OCI-LY1 (cell line): ENCODE measurements around the gene CSRP1.

Experiments used
- H2AFZ ChIP-seq: fragments of 200-600 bp; sonication (generic), shearing (Covaris generic); 2 replicates; pipeline ENCODE4 v1.6.0; 2014; ENCODE audit warnings: antibody characterized with exemption, mild to moderate bottlenecking, low read length
- H3F3A ChIP-seq: fragments of 200-600 bp; sonication (generic), shearing (Covaris generic); 2 replicates; pipeline ENCODE4 v1.6.0; 2014; ENCODE audit warnings: mild to moderate bottlenecking, antibody characterized with exemption, low read length, moderate library complexity; ENCODE audit not compliant: insufficient read depth
- H3K27ac ChIP-seq: fragments of 200-600 bp; sonication (generic); 2 replicates; pipeline ENCODE4 v1.5.1; 2014; ENCODE audit warnings: low read length, mixed run types, mild to moderate bottlenecking, low read depth; ENCODE audit not compliant: poor library complexity, severe bottlenecking
- H3K27me3 ChIP-seq: fragments of 200-600 bp; sonication (generic); 2 replicates; pipeline ENCODE4 v1.6.0; 2014; ENCODE audit warnings: antibody characterized with exemption, mild to moderate bottlenecking, low read length, moderate library complexity; ENCODE audit not compliant: insufficient read depth
- H3K36me3 ChIP-seq: fragments of 200-600 bp; sonication (generic); 2 replicates; pipeline ENCODE4 v1.6.1; 2014; ENCODE audit warnings: mild to moderate bottlenecking, antibody characterized with exemption, low read length, moderate library complexity, mixed read lengths; ENCODE audit not compliant: insufficient read depth
- H3K4me1 ChIP-seq: fragments of 200-600 bp; sonication (generic); 2 replicates; pipeline ENCODE4 v1.5.1; 2014; ENCODE audit warnings: mild to moderate bottlenecking, low read length, moderate library complexity; ENCODE audit not compliant: insufficient read depth, severe bottlenecking
- H3K4me2 ChIP-seq: fragments of 200-600 bp; sonication (generic), shearing (Covaris generic); 2 replicates; pipeline ENCODE4 v1.6.1; 2014; ENCODE audit warnings: low read length
- H3K4me3 ChIP-seq: fragments of 200-600 bp; sonication (generic); 2 replicates; pipeline ENCODE4 v1.5.1; 2014; ENCODE audit warnings: low read length, low read depth, mild to moderate bottlenecking, mixed read lengths; ENCODE audit not compliant: poor library complexity, severe bottlenecking
- H3K79me2 ChIP-seq: fragments of 200-600 bp; shearing (Covaris generic); 2 replicates; pipeline ENCODE4 v1.6.1; 2016; ENCODE audit warnings: mixed run types, low read length, mixed read lengths; ENCODE audit not compliant: insufficient read depth
- H3K9ac ChIP-seq: fragments of 200-600 bp; sonication (generic), shearing (Covaris generic); 2 replicates; pipeline ENCODE4 v1.6.1; 2014; ENCODE audit warnings: mild to moderate bottlenecking, low read length, mixed read lengths
- H3K9me2 ChIP-seq: fragments of 200-600 bp; sonication (generic), shearing (Covaris generic); 2 replicates; pipeline ENCODE4 v1.6.1; 2014; ENCODE audit warnings: low read depth, mild to moderate bottlenecking, low read length, mixed read lengths
- H3K9me3 ChIP-seq: fragments of 200-600 bp; shearing (Covaris generic); 2 replicates; pipeline ENCODE4 v1.6.1; 2014; ENCODE audit warnings: low read length, mixed read lengths
- H4K20me1 ChIP-seq: fragments of 200-600 bp; sonication (generic), shearing (Covaris generic); 2 replicates; pipeline ENCODE4 v1.6.0; 2016; ENCODE audit warnings: mild to moderate bottlenecking, low read length; ENCODE audit not compliant: insufficient read depth
- CTCF ChIP-seq: fragments of 200-600 bp; sonication (generic), shearing (Covaris generic); IDR thresholded peaks from 2 replicates; pipeline ENCODE4 v1.5.1; 2017; ENCODE audit warnings: mild to moderate bottlenecking, antibody characterized with exemption, low read length, moderate library complexity, mixed read lengths
- EZH2 ChIP-seq: fragments of 200-600 bp; sonication (generic), shearing (Covaris generic); IDR thresholded peaks from 2 replicates; pipeline ENCODE4 v1.8.0; 2017; ENCODE audit warnings: borderline replicate concordance, mixed run types, mild to moderate bottlenecking, antibody characterized with exemption, low read length, moderate library complexity, mixed read lengths

CSRP1 gene

DNA sequence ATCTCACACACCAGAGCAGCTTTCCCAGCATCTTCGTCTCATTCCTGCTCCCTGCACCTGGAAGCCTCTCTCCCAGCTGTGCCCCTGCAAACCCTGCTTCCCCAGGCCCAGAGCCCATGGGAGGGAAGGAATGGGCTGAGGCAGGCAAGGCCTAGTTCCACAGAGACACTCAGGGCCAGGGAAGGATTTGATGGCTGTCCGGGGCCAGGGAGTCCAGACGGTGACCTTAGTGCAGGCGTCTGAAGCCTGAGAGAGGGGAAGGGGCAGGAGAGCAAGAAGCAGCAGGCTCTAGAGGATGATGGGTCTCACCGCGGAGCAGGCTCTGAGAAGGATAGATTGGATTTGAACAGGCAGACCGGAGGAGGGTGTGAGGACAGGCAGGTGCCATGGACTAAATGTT lies 63.2 kb downstream of the CSRP1 start:
- H3K36me3 ChIP-seq = no peaks in the 10 kb centered on the region; the same call in 1 of the 2 replicates
- H3K9ac ChIP-seq = no peak overlapping the region
- peaks cover 6% of the 10 kb centered on the region for H3K4me1 ChIP-seq
- no peak for TF ChIP-seq EZH2
- TF ChIP-seq CTCF = no peak
- no peaks in the 10 kb centered on the region for H4K20me1 ChIP-seq
- H3F3A ChIP-seq = no peaks in the 10 kb centered on the region
- H3K4me3 ChIP-seq = no peak overlapping the region
- H3K9me3 ChIP-seq = peaks cover 7% of the 10 kb centered on the region
- H2AFZ ChIP-seq = no peak overlapping the region
- H3K4me2 ChIP-seq = no peak overlapping the region
- no peak overlapping the region for H3K27ac ChIP-seq
- no peaks in the 10 kb centered on the region for H3K27me3 ChIP-seq
- H3K9me2 ChIP-seq = no peaks in the 10 kb centered on the region
- H3K79me2 ChIP-seq = no peaks in the 10 kb centered on the region

- H3K79me2 ChIP-seq = no peaks in the 10 kb centered on the region
- TF ChIP-seq CTCF = no peak
- TF ChIP-seq EZH2 = no peak
- H3K36me3 ChIP-seq = no peaks in the 10 kb centered on the region; the same call in 1 of the 2 replicates
- no peaks in the 10 kb centered on the region for H3K9me2 ChIP-seq
- H3K4me1 ChIP-seq = no peaks in the 10 kb centered on the region
- no peak overlapping the region for H3K4me2 ChIP-seq
- no peaks in the 10 kb centered on the region for H3K27me3 ChIP-seq
- no peak overlapping the region for H3K27ac ChIP-seq
- H3K9ac ChIP-seq = no peak overlapping the region
- no peaks in the 10 kb centered on the region for H3F3A ChIP-seq
- peaks cover 7% of the 10 kb centered on the region for H3K9me3 ChIP-seq
- H4K20me1 ChIP-seq = no peaks in the 10 kb centered on the region
- no peak overlapping the region for H3K4me3 ChIP-seq
- H2AFZ ChIP-seq = no peak overlapping the region
Observed at GRCh38 chr1:201436969-201437368, 70.0 kb downstream of the CSRP1 start.

GRCh38 chr1:201436393-201436792 lies 70.5 kb downstream of the CSRP1 start:
- Histone ChIP-seq H3K9ac (no peak overlapping the region), H3K36me3 (no peaks in the 10 kb centered on the region; the same call in 1 of the 2 replicates), H3K9me3 (peaks cover 7% of the 10 kb centered on the region), H3F3A (no peaks in the 10 kb centered on the region), H3K4me1 (no peaks in the 10 kb centered on the region), H3K79me2 (no peaks in the 10 kb centered on the region), H4K20me1 (no peaks in the 10 kb centered on the region), H3K27ac (no peak overlapping the region), H3K4me3 (no peak overlapping the region), H3K9me2 (no peaks in the 10 kb centered on the region), H2AFZ (no peak overlapping the region), H3K27me3 (no peaks in the 10 kb centered on the region), H3K4me2 (no peak overlapping the region)
- TF ChIP-seq EZH2 (no peak), CTCF (no peak)
